ENCODE data around the gene SSTR5. TPM values are rescaled to one million over a fixed set of nuclear protein-coding genes. Genes with fewer than 3 reads are reported as not detected.

The SSTR5 gene
- total RNA-seq, 1 experiment from 2014 or later = not detected

- DNase-seq (ENCODE audit: low read depth in 1 of 2, low spot score in 2 of 2) = no peak
- peaks cover 43% of the 10 kb centered on the region for H3K27me3 ChIP-seq (replicated peaks)
- peaks cover 5% of the 10 kb centered on the region for H3K4me1 ChIP-seq (replicated peaks)
- no peak overlapping the region for H3K27ac ChIP-seq
- no peaks in the 10 kb centered on the region for H3K9me3 ChIP-seq (replicated peaks)
- no peaks in the 10 kb centered on the region for H3K36me3 ChIP-seq
- no peak overlapping the region for H3K4me3 ChIP-seq
Observed at GRCh38 chr16:1034230-1035065, 38.1 kb upstream of the SSTR5 start.

DNA sequence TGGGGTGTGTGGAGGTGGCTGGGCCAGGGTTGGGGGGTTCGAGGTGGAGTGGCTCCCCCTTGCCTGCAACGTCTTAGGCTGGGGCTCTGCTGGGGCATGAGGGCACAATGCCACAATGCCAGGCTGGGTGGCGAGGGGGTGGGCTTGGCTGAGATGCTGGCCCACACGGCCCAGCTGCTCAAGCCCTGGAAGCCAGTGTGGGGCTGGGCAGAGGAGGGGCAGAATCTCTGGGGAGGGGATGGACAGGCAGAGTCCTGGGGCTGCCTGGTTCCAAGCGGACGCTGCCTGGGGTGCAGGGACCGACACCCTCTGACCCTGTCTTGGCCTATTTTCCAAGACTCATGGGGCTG, 37.5 kb upstream of the SSTR5 start:
- Histone ChIP-seq H3K4me3 (no peak overlapping the region), H3K9me3 (replicated peaks) (no peaks in the 10 kb centered on the region), H3K36me3 (no peaks in the 10 kb centered on the region), H3K4me1 (replicated peaks) (peaks cover 5% of the 10 kb centered on the region), H3K27ac (no peak overlapping the region), H3K27me3 (replicated peaks) (peaks cover 45% of the 10 kb centered on the region)
- no peak for DNase-seq (ENCODE audit: low read depth in 1 of 2, low spot score in 2 of 2)

GRCh38 chr16:1036166-1036565, 36.4 kb upstream of the SSTR5 start:
- H3K4me3 ChIP-seq = no peak overlapping the region
- no peaks in the 10 kb centered on the region for H3K36me3 ChIP-seq
- H3K9me3 ChIP-seq (replicated peaks) = no peaks in the 10 kb centered on the region
- DNase-seq (ENCODE audit: low read depth in 1 of 2, low spot score in 2 of 2) = no peak
- H3K27ac ChIP-seq = no peak overlapping the region
- peaks cover 39% of the 10 kb centered on the region for H3K27me3 ChIP-seq (replicated peaks)
- H3K4me1 ChIP-seq (replicated peaks) = peaks cover 5% of the 10 kb centered on the region

DNA sequence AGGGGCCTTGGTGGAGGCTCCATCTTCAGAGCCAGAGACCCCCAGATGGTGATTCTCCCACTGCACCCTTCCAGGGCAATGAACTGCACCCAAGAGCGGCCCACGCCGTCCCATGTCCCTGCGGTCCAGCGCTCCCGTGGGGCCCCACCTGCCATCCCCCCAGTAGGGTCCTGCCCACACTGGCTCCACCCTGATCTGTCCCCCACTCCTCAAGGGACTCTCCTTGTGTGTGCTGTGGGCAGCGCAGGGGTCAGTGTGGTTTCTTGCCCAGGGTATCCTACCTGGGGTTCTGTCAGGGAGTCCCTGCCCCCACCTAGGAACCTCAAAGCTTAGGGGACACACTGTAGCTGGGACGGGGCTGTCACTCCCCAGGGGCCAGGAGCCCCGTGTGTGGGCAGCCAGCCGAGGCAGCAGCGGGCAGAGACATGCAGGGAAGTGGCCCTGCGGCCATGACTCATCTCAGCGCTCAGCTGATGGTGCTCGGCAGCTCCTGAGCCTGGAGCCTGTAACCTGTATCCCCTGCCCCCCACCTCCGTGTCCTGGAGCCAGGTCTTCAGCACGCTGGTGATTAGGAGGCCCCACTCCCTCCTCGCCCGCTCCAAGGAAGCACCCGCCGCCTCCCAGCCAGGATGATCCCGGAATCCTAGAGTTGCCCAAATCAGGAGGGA, 35.7 kb upstream of the SSTR5 start:
- Histone ChIP-seq H3K9me3 (replicated peaks) (no peaks in the 10 kb centered on the region), H3K27ac (no peak overlapping the region), H3K36me3 (no peaks in the 10 kb centered on the region), H3K27me3 (replicated peaks) (peaks cover 42% of the 10 kb centered on the region), H3K4me1 (replicated peaks) (peaks cover 5% of the 10 kb centered on the region), H3K4me3 (no peak overlapping the region)
- no peak for DNase-seq (ENCODE audit: low read depth in 1 of 2, low spot score in 2 of 2)

DNA sequence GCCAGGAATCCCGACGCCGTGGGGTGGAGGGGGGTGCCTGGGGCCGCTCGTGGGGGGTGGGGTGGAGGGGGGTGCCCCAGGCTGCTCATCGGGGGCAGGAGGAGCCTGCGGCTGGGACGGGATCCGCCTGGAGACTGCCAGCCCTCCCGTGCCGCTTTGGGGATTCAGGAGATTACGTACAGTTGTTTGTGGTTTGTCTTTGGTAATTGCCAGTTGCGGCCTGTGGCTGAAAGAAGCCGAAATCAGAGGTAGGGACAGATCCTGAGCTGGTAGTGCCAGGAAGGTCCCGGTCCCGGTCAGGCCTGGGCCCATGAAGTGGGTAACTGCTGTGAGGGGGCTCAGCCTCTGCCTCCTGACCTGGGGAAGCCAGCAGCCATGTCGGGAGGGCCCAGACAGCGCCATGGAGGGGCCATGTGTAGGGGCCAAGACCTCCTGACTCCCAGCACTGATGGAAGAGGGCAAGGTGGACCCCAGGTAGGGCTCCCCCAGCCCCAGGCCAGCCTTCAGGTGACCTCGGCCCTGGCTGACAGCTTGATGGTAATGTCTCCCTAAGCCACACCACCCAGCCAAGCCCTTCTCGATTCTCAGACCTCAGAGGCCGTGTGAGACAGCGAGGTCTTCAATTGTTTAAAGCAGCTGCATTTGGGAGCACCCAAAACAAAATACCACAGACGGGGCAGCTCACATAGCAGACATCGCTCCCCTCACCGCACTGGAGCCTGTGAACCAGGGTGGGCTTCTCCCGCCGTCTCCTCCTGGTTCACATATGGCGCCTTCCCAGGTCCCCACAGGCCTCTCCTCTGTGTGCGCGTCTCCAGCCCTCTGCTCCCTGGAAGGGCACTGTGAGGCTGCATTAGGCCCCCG, 34.9 kb upstream of the SSTR5 start:
- no peaks in the 10 kb centered on the region for H3K36me3 ChIP-seq
- peaks cover 5% of the 10 kb centered on the region for H3K4me1 ChIP-seq (replicated peaks)
- H3K4me3 ChIP-seq = no peak overlapping the region
- H3K9me3 ChIP-seq (replicated peaks) = no peaks in the 10 kb centered on the region
- no peak overlapping the region for H3K27ac ChIP-seq
- peaks cover 50% of the 10 kb centered on the region for H3K27me3 ChIP-seq (replicated peaks)
- DNase-seq (ENCODE audit: low read depth in 1 of 2, low spot score in 2 of 2) = no peak

DNA sequence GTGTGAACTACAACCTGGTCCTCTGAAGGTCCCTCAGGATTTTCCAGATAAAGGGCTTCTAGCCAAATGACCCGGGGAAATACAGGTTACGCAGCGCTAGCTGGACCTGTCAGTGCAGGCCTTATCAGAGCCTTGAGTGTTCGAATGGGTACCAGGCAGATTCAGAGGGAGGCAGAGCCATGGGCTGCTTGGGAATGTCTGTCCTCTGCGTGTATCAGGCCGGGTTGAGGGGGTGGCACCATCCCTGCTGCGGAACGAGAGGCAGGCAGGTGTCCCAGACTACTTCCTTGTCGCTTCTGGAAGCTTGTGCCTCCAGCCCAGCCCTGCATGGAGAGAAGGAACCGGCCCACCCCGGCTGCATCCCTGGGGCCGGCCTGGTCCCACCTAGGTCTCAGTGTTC, 33.6 kb upstream of the SSTR5 start:
- H3K4me1 ChIP-seq (replicated peaks) = peaks cover 9% of the 10 kb centered on the region
- no peak for DNase-seq (ENCODE audit: low read depth in 1 of 2, low spot score in 2 of 2)
- peaks cover 58% of the 10 kb centered on the region for H3K27me3 ChIP-seq (replicated peaks)
- no peaks in the 10 kb centered on the region for H3K36me3 ChIP-seq
- no peaks in the 10 kb centered on the region for H3K9me3 ChIP-seq (replicated peaks)
- H3K27ac ChIP-seq = no peak overlapping the region
- no peak overlapping the region for H3K4me3 ChIP-seq

DNA sequence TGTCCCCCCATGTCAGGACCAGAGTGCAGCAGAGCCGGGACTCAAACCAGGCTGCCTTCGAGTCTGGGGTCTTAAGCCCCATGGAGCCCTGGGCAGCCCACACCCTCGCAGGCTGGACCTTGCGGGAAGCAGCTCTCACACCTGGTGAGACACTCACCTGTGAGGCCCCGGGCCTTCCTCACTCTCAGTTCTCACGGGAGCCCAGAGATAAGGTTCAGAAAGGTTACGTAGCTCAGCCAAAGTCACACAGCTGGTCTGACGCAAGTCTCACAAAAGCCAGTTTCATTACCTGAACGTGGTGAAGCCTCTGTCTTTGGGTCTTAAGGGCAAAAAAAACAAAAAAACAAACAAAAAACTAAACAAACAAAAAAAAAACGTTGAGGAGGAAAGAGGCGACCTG, 32.8 kb upstream of the SSTR5 start:
- no peak for DNase-seq (ENCODE audit: low read depth in 1 of 2, low spot score in 2 of 2)
- H3K27me3 ChIP-seq (replicated peaks) = peaks cover 66% of the 10 kb centered on the region
- no peak overlapping the region for H3K4me3 ChIP-seq
- no peak overlapping the region for H3K27ac ChIP-seq
- no peaks in the 10 kb centered on the region for H3K9me3 ChIP-seq (replicated peaks)
- H3K36me3 ChIP-seq = no peaks in the 10 kb centered on the region
- H3K4me1 ChIP-seq (replicated peaks) = peaks cover 16% of the 10 kb centered on the region

DNA sequence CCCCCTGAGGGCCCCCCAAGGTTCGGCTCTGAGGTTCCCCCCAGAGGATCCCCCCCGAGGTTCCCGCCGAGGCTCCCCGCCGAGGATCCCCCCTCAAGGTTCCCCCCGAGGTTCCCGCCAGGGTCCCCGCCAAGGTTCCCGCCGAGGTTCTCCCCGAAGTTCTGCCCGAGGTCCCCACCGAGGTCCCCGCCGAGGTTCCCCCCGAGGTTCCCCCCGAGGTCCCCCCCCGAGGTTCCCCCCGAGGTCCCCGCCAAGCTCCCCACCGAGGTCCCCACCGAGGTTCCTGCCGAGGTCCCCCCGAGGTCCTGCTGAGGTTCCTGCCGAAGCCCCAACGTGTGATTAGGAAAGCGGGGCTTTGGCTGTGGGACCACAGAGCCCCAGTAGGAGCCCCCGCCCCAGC, 32.2 kb upstream of the SSTR5 start:
- Histone ChIP-seq H3K27me3 (replicated peaks) (peaks cover 72% of the 10 kb centered on the region), H3K4me1 (replicated peaks) (peaks cover 16% of the 10 kb centered on the region), H3K27ac (no peak overlapping the region), H3K36me3 (no peaks in the 10 kb centered on the region), H3K9me3 (replicated peaks) (no peaks in the 10 kb centered on the region), H3K4me3 (no peak overlapping the region)
- DNase-seq (ENCODE audit: low read depth in 1 of 2, low spot score in 2 of 2) = no peak

GRCh38 chr16:1042049-1042744, 30.4 kb upstream of the SSTR5 start:
- Histone ChIP-seq H3K4me1 (replicated peaks) (peaks cover 11% of the 10 kb centered on the region), H3K9me3 (replicated peaks) (no peaks in the 10 kb centered on the region), H3K4me3 (no peak overlapping the region), H3K27ac (no peak overlapping the region), H3K36me3 (no peaks in the 10 kb centered on the region), H3K27me3 (replicated peaks) (peaks cover 75% of the 10 kb centered on the region)
- DNase-seq (ENCODE audit: low read depth in 1 of 2, low spot score in 2 of 2) = no peak

GRCh38 chr16:1042866-1043265, 29.7 kb upstream of the SSTR5 start:
- Histone ChIP-seq H3K27ac (no peak overlapping the region), H3K4me3 (no peak overlapping the region), H3K36me3 (no peaks in the 10 kb centered on the region), H3K4me1 (replicated peaks) (peaks cover 11% of the 10 kb centered on the region), H3K9me3 (replicated peaks) (no peaks in the 10 kb centered on the region), H3K27me3 (replicated peaks) (peaks cover 77% of the 10 kb centered on the region)
- no peak for DNase-seq (ENCODE audit: low read depth in 1 of 2, low spot score in 2 of 2)

GRCh38 chr16:1043881-1044451, 28.6 kb upstream of the SSTR5 start:
- Histone ChIP-seq H3K4me1 (replicated peaks) (peaks cover 11% of the 10 kb centered on the region), H3K27ac (no peak overlapping the region), H3K27me3 (replicated peaks) (peaks cover 77% of the 10 kb centered on the region), H3K4me3 (no peak overlapping the region), H3K9me3 (replicated peaks) (no peaks in the 10 kb centered on the region), H3K36me3 (no peaks in the 10 kb centered on the region)
- DNase-seq (ENCODE audit: low read depth in 1 of 2, low spot score in 2 of 2) = no peak

DNA sequence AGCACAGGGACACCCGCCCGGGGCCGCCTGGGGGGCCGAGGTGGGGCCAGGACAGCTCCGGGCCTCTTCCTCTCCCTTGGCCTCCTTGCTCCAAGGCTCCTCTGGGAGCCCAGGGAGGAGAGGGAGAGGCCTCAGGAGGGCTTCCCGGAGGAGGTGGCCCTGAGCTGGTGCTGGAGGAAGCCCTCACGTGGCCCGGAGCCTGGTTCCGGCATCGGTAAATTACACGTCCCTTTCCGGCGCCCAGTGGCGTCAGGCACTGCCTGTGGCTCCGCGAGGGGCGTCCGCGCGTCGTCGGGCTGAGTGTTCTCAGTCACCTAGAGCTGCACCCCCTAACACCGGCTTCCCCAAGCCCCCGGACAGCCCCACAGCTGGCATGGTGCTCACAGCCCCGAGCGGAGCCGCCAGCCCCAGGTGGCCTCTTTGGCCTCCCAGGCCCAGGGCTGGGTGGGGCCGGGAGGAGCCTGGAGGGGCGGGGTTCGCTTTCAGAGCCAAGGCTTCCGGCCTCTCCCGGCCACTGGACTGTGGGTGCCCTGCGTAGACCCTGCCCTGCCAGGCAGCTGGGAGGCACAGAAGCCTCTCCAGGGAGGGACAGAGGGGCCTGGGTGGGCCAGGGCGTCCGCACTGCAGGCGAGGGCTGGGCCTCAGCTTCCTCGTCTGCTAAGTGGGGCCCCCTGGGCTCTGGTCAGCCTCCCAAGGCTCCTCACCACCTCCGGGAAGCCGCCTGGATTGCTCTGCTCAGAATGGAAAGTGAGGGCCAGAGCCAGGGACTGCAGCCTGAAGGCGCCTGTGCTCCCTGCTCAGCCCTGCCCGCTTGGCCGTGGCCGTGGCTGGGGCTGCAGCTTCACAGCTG, 27.9 kb upstream of the SSTR5 start:
- Histone ChIP-seq H3K4me3 (no peak overlapping the region), H3K4me1 (replicated peaks) (peaks cover 11% of the 10 kb centered on the region), H3K36me3 (no peaks in the 10 kb centered on the region), H3K27me3 (replicated peaks) (peaks cover 77% of the 10 kb centered on the region), H3K9me3 (replicated peaks) (no peaks in the 10 kb centered on the region), H3K27ac (no peak overlapping the region)
- DNase-seq (ENCODE audit: low read depth in 1 of 2, low spot score in 2 of 2) = no peak
